ENCODE results near the gene PAQR8.

- no peak for TF ChIP-seq RFX5 (IDR thresholded peaks at IDR 0.05; ENCODE audit: low read depth, low read length)
- no peak for TF ChIP-seq CTCF (conservative IDR thresholded peaks at IDR 0.05; ENCODE audit: low read depth, low read length)
- TF ChIP-seq POLR2A (IDR thresholded peaks at IDR 0.05; ENCODE audit: low read depth, low read length): no peak
These were observed 684 bp downstream of the PAQR8 start for GRCh38 chr6:52362443-52363227.
